ENCODE data around the gene NUP93. TPM values are rescaled to one million over a fixed set of nuclear protein-coding genes. Genes with fewer than 3 reads are reported as not detected.
A peak's percentile ranks its signal among the peaks of the same experiment; 100 is the strongest.

Gene NUP93
- total RNA-seq, 1 donor = 60.9 TPM

GRCh38 chr16:56848029-56848936, 118.4 kb downstream of the NUP93 start:
- no peak overlapping the region for H3K4me3 ChIP-seq (ENCODE audit: low read depth, low read length)
- peak; percentile 42 for DNase-seq (ENCODE audit: low read depth)
- no peak for TF ChIP-seq CTCF (IDR thresholded peaks at IDR 0.05; ENCODE audit: insufficient read depth, low read depth, low read length)

GRCh38 chr16:56848955-56849689, 119.2 kb downstream of the NUP93 start:
- no peak for TF ChIP-seq CTCF (IDR thresholded peaks at IDR 0.05; ENCODE audit: insufficient read depth, low read depth, low read length)
- DNase-seq (ENCODE audit: low read depth) = peak; percentile 51
- H3K4me3 ChIP-seq (ENCODE audit: low read depth, low read length) = no peak overlapping the region

GRCh38 chr16:56849690-56850680, 120.1 kb downstream of the NUP93 start:
- no peak overlapping the region for H3K4me3 ChIP-seq (ENCODE audit: low read depth, low read length)
- no peak for DNase-seq (ENCODE audit: low read depth)
- no peak for TF ChIP-seq CTCF (IDR thresholded peaks at IDR 0.05; ENCODE audit: insufficient read depth, low read depth, low read length)

GRCh38 chr16:56851671-56852400, 121.9 kb downstream of the NUP93 start:
- H3K4me3 ChIP-seq (ENCODE audit: low read depth, low read length) = no peak overlapping the region
- peak; percentile 49 for DNase-seq (ENCODE audit: low read depth)
- TF ChIP-seq CTCF (IDR thresholded peaks at IDR 0.05; ENCODE audit: insufficient read depth, low read depth, low read length) = peak; percentile 70

- H3K4me3 ChIP-seq (ENCODE audit: low read depth, low read length) = no peak overlapping the region
- no peak for TF ChIP-seq CTCF (IDR thresholded peaks at IDR 0.05; ENCODE audit: insufficient read depth, low read depth, low read length)
- no peak for DNase-seq (ENCODE audit: low read depth)
These were observed 122.4 kb downstream of the NUP93 start for GRCh38 chr16:56852401-56852730.

GRCh38 chr16:56852968-56853367, 123.0 kb downstream of the NUP93 start:
- DNase-seq (ENCODE audit: low read depth) = no peak
- no peak overlapping the region for H3K4me3 ChIP-seq (ENCODE audit: low read depth, low read length)
- TF ChIP-seq CTCF (IDR thresholded peaks at IDR 0.05; ENCODE audit: insufficient read depth, low read depth, low read length) = no peak
